ENCODE results near the gene CCDC134.

Gene CCDC134

DNA sequence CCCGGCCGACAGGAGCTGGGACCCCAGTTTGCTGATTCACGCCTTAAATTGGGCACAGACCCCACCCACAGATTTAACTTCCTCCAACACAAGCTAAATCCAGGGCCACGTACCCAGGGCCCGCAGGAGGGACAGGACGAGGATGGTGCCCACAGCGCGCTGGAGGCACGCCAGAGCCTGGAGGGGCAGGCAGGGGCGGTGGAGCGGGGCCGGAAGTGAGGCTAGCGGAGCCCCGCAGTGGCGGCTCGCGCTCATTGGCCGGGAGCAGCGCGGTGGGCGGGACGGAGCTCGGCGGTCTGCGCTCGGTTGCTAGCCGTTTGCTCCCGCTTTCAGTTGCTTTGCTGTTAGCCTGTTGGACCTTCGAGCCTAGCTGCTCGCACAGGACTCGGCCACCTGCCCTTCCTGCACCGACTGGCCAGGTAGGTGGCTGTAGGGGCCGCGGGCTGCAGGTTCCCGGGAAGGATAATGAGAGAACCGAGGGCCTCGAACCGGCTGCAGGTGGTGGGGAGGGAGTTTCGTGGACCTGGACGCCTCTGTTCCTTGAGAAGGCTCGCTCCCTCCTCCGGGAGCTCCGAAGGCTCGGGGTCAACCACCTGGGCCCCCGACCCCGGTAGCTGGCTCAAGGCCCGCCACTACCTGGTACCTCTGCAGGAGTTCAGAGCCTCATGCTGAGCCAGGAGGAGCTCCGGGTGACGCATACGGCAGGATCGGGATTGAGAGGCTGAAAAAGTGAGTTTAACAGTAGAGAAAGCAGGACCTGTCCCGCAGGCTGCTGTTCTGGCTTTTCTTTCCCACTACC, at the start of gene CCDC134:
Gene CCDC134, plus strand, starts transcription at position 332 of the 799 bp plus-strand sequence. CDS start 8,212 bp downstream, outside the sequence.
- DNase-seq (ENCODE audit: low spot score): peak; percentile 93

DNA sequence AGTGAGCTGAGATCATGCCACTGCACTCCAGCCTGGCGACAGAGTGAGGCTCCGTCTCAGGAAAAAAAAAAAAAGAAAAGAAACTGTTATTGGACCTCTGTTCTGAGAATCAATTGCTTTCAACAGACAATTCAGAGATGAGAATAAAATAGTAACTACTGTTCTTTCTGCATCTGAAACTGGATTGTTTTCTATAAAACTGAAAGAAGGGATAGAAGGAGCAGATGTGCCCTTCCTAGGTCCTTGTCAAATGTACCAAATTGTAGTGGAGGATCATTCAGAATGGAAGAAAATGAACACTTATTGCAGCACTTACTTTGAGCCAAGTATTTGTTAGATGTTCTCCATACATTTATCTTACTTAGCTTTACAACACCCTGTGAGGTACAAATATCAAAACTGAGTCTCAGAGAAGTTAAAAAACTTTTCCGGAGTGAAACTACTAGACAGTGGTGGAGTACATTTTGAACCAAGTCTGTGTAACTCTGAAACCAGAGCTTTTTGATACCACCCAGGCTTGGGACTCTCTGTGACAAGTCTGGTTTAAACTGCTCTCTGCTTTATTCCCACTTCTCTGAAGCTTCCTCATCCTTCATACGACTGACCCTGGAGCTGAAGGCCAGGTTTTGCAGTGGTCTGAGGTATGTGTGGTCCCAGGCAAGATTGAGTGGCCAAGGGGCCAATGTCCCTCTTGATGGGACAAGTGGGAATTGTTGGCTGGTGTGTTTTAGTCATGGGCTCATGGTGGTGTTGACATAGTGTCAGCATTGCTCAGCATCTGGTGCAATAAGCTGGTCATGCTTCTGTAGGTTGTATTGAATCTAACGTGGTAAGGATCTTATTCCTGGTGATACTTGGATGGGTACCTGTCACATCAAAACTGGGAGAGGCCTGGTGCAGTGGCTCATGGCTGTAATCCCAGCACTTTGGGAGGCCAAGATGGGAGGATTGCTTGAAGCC, 48.2 kb upstream of the CCDC134 start:
- DNase-seq (ENCODE audit: low spot score): no peak

DNA sequence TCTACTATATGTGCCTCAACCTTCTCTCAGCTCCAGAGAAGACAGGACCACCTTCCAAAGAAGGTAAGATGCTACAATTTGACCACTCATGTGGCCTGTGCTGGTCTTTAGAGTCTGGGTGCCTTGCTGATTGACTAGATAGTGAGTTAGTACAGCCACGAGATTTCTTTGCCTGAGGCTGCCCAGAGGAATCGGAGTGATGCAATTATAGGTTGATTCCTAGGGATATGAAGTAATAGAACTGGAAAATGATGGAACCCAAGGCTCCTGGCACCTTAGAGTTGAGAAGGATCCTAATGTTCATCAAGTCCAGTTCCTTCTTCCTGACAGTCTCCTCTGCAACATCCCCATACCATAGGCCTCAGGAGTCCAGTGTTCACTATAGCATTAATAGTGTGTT, 46.5 kb upstream of the CCDC134 start:
- no peak for DNase-seq (ENCODE audit: low spot score)

DNA sequence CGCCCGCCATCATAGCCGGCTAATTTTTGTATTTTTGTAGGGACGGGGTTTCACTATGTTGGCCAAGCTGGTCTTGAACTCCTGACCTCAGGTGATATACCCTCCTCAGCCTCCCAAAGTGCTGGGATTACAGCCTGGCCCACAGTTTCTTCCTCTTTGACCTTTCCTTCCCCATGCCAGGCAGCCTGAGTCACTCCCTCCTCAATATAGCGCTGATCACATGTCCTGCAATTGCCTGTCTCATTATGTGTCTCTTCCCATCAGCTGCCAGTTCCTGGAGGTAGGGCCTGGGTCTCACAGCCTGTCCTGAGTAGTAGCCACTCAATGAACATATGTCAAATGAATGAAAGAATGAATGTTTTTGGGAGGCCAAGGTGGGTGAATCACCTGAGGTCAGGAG, 43.0 kb upstream of the CCDC134 start:
- DNase-seq (ENCODE audit: low spot score): no peak

DNA sequence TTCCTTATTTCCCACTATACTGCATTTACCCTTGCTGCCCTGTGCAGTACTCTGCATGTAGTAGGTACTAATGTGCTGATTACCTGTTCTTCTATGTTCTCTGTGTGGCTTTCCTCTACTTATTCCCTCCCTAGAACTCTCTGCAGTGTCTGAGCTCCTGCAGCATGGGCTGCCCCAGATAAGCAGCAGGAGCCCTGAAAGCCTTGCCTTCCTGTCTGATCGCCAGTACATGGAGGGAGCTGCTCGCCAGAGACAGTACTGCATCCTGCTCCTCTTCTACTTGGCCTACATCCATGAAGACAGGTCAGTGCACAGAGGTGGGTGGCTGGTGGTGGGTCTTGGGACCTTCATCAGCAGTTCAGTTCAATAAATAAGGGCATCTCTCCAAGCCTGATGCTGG, 42.2 kb upstream of the CCDC134 start:
- DNase-seq (ENCODE audit: low spot score): no peak

DNA sequence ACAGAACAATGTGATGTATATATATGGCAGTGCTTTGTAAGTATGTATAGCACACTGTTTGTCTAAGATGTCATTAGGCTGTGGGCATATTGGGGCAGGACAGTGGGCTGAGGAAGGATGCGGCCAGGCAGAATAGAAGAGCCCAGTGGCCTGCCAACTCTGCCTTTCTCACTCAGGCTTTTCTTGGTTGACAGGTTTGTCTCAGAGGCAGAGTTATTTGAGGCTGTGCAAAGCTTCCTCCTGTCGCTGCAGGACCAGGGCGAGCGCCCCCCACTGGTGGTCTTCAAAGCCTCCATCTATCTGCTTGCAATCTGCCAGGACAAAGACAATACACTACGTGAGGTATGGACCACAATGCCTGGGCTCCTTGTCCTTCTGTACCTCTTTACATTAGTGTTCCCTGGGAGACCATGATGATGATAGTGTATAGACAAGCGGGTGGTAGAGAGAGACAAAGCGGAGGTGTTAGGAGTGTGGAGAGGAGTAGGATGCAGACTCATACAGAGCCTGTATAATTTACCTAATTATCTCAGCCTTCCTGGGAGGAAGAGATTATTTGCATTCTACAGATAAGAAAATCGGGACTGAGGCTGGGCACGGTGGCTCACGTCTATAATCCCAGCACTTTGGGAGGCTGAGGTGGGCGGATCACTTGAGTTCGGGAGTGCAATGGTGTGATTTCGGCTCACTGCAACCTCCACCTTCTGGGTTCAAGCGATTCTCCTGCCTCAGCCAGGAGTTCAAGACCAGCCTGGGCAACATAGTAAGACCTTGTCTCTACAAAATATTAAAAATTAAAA, 37.3 kb upstream of the CCDC134 start:
- peak; percentile 87 for DNase-seq (ENCODE audit: low spot score)

DNA sequence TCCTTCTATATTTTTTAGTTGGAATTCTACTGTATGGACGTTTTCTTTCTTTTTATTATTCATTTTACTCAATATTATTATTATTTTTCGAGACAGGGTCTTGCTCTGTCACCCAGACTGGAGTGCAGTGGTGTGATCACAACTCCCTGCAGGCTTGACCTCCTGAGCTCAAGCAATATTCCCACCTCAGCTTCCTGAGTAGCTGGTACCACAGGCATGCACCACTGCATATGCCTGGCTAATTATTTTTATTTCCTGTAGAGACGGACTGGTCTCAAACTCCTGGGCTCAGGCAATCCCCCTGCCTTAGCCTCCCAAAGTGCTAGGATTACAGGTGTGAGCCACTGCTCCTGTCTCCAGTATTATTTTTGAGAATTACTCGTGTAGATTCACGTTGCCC, 34.0 kb upstream of the CCDC134 start:
- no peak for DNase-seq (ENCODE audit: low spot score)

DNA sequence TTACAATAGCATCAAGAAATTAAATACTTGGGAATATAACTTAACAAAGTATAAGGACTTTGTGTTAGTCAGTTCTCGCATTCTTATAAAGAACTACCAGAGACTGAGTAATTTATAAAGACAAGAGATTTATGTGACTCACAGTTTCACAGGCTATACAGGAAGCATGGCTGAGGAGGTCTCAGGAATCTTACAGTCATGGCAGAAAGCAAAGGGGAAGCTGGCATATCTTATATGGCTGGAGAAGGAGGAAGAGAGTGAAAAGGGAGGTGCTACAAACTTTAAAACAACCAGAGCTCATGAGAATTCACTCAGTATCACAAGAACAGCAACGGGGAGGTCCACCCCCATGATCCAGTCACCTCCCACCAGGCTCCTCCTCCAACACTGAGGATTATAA, 32.0 kb upstream of the CCDC134 start:
- no peak for DNase-seq (ENCODE audit: low spot score)

DNA sequence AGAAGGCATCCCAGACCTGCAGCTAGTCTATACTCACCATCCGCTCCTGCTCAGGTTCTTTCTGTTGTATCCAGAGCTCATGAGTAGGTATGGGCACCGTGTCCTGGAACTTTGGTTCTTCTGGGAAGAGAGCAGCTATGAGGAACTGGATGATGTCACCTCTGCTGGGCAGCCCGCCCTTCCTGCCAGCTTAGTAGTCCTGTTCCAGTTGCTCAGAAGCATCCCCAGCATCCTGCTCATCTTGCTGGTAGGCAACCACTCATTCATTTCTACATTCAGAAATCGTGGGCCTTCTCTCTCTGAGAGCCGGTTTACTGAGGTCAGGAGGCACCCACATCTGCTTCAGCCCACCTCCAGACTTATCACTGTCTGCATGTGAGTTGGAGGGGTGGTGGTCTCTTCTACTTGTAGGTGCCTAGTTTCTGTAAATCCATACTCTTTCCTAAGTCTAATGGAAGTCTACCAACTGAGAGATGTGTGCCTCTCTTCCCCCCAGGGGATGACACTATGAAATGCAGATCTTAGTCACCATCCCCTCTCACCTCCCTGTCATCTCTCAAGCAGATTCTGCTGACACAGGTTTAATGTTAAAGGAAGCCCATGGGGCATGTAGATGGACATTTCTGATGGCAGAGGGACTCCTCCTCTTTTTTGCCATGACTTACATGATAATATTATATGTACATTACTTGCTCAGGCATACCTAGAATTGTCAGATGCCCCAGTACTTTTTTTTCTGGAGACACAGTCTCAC, 29.6 kb upstream of the CCDC134 start:
- DNase-seq (ENCODE audit: low spot score): no peak

DNA sequence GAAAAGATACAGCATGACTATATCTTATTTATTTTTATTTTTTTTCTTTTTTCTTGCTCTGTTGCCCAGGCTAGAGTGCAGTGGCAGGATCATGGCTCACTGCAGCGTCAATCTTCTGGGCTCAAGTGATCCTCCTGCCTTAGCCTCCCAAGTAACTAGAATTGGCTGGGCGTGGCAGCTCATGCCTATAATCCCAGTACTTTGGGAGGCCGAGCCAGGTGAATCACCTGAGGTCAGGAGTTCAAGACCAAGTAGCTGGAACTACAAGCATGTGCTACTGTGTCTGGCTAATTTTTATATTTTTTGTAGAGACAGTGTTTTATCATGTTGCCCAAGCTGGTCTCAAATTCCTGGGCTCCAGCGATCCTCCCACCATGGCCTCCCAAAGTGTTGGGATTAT, 28.3 kb upstream of the CCDC134 start:
- DNase-seq (ENCODE audit: low spot score): no peak

DNA sequence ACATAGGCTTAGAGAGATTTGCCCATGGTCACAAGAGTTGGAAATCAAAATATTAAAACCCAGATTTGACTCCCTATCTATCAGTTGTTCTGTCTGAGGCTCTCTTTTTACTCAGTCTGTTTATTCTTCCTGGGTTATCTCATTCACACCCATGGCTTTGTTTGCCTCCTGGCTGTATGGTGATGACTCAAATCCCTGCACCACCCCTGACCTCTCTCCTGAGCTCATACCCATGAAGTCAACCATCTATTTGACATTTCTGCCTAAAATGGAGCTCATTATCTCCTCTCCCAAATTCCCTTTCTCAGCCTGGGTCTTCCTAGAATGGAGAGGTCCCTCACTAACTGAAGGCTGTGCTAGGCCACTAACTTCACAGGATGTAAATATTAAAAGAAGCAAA, 27.8 kb upstream of the CCDC134 start:
- no peak for DNase-seq (ENCODE audit: low spot score)

DNA sequence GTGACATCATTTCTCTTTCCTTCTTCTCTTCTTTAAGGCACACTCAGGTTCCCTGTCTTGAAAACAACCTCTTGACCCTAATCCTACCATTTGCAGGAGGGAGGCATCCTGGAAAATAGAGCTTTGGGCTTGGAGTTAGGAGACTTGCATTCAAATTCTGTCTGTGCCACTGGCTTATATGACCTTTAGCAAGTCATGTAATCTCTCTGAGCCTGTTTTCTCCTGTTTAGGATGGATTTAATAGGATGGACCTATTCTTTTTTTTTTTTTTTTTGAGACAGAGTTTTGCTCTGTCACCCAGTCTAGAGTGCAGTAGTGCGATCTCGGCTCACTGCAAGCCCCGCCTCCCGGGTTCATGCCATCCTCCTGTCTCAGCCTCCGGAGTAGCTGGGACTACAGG, 25.1 kb upstream of the CCDC134 start:
- no peak for DNase-seq (ENCODE audit: low spot score)

DNA sequence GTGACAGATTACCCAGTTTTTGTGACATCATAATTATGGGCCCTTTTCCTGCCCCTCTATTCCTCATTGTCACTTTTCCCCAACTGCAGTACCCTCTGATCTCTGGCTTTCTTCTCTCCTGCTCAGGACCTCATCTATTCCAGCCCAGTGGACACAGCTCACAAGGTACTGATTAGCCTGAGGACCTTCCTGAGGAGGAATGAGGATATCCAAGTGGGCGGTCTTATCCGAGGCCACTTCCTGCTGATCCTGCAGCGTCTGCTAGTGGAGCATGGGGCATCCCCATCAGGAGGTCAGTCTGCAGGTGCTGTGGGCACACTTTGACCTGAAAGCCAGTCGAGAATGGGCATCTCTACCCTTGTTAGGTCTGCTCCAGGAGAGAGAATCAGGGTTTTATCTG, 24.5 kb upstream of the CCDC134 start:
- DNase-seq (ENCODE audit: low spot score): no peak

DNA sequence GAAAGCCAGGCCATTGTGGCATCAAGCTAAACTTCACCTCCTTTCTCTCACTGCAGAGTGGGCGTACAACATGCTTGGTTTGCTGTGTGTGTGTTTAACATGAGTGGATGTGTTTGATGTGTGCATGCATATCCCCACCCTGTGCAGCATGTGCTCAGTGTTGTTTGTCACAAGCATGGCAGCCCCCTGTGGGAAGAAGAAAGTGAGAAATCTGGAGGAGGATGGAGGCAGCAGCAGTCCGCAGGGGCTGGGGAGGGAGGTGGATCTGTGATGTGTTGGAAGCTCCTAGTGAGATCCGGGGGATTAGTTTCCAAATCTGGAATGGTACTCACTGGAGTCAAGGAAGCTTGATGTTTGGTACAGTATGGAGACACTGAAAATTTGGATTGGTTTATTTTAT, 24.1 kb upstream of the CCDC134 start:
- no peak for DNase-seq (ENCODE audit: low spot score)

DNA sequence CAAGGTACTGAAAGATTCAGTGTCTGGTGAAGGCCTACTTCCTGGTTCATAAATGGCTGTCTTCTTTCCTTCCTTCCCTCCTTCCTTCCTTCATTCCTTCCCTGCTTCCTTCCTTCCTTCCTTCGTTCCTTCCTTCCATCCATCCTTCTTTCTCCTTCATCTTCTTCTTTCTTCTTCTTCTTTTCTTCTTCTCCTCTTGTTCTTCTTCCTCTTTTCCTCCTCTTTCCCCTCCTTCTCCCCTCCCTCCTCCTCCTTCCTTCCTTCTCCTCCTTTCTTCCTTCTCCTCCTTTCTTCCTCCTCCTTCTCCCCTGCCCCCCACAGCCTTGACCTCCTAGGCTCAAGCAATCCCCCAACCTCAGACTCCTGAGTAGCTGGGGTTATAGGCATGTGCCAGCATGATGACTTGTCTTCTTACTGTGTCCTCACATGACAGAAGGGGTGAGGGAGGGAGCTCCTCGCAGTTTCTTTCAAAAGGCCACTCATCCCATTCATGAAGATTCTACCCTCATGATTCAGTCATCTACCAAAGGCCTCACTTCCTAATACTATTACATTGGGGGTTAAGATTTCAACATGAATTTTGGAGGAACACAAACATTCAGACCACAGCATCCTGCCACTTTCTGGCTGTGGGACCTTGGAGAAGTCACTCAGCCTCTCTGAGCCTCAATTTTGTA, 22.6 kb upstream of the CCDC134 start:
- DNase-seq (ENCODE audit: low spot score): no peak

DNA sequence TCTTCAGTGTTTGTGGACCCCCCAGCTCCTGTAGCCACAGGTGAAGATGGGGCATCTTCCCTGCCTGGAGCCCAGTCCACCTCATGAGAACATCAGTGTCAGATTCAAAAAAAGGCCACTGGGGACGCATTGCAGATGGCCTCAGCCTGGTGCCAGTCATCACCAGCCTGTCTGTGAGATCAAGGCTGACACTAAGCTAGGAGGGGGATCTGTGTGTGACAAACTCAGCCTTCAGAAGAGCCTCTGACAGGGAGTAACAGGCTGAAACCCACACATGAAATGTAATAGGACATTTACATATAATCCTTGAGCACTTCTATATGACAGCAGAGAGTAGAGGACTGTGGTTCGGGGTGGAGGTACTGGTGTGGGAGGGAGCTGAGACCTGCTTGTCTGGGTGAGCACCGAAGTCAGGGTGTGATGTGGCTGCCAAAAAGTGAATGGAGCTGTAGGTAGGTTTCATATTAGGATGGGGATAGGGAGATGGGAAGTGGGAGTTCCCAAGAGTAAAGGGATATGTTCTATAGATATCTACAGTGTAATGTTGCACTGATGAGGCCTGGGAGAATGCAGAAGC, 20.5 kb upstream of the CCDC134 start:
- DNase-seq (ENCODE audit: low spot score): no peak

DNA sequence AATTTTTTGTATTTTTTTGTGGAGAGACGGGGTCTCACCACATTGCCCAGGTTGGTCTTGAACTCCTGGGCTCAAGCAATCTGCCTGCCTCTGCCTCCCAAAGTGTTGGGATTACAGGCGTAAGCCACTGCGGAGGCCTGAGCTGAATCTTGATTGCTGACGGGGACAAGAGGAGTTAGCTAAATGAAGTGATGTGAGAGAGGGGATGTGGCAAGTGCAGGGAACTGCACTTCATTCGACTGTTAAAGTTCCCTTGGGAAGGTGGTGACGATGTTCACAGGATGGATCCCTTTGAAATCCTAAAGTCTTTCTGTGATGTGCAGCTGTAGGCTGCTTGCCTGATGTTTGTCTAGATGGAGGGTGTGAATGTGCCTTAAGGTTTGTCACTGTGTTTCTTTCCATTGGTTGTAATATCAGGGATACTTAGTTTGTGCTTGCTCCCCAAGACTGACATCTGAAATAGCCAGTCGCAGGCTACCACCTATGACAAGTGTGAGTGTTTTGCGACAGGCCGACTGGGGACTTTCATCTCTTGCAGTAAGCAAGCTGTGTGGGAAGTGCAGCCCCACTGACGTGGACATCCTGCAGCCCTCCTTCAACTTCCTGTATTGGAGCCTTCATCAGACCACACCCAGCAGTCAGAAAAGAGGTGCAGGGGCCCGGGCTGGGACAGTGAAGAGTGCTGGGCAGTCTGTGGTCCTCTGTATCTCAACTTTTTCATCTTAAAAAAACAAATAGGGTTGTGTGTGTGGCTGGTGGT, 19.6 kb upstream of the CCDC134 start:
- DNase-seq (ENCODE audit: low spot score): no peak

DNA sequence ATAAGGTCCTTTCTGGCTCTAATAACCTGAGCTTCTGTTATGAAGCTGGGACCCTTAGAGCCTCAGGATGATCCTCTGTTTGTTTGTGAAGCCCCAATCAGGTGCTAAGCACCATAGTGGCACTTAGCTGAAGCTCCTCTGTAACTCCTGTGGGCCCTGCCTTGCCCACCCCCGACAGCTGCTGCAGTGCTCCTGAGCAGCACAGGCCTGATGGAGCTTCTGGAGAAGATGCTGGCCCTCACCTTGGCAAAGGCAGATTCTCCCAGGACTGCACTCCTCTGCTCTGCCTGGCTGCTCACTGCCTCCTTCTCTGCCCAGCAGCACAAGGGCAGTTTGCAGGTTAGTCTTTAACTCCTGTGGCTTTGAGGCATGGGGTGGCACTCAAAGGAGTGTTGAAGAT, 19.0 kb upstream of the CCDC134 start:
- no peak for DNase-seq (ENCODE audit: low spot score)

DNA sequence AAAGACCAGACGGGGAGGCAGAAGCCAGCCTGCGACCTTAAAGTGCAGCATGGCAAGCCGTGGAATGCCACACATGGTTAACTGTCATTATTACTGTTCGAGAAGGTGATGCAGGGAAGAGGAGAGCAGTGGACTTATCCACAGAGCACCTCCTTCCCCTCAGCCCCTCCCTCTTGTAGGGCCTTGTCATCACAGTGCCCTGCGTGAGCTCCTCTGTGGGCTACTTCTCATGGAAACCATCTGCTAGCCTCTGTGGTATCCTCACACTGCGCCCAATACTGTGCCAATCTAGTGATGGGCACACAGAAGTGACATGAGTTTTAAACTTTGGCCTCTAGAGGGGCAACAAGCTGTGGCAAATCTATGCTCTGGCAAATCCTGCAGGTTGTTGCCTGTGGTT, 18.2 kb upstream of the CCDC134 start:
- DNase-seq (ENCODE audit: low spot score): no peak

DNA sequence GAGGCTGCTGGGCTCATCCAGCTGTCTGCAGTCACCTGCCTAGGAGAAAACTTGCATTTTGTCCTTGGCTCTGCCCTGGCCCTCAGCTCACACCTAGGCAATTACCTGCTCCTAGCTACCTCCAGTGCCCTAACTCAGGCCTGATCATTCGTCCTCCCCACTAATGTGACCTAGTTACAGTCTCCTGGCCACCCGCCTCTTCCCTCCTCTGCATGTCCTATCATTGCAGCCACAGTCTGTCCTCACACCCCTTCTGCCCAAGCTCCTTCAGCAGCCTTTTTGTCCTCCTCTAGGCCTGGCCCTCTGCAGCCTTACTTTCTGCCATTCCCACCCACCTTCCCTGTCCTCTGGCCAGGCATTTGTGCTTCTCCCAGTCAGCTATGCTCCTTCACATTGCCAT, 17.7 kb upstream of the CCDC134 start:
- no peak for DNase-seq (ENCODE audit: low spot score)
